HG02973 (cell line): ENCODE data around the gene LAMA3.
A peak's percentile ranks its signal among the peaks of the same experiment; 100 is the strongest.

Experiments
- ATAC-seq: cut with Tn5 transposase; IDR thresholded peaks from one replicate; pipeline ENCODE4 v1.9.1; 2021; ENCODE audit warnings: moderate library complexity; ENCODE audit not compliant: unreplicated experiment

Gene LAMA3

GRCh38 chr18:23816740-23817139 lies 127.5 kb downstream of the LAMA3 start:
- ATAC-seq = no peak

- no peak for ATAC-seq
Observed at GRCh38 chr18:23819001-23819400, 129.7 kb downstream of the LAMA3 start.

- no peak for ATAC-seq
Observed at GRCh38 chr18:23822590-23823385, 133.5 kb downstream of the LAMA3 start.

- no peak for ATAC-seq
Observed at GRCh38 chr18:23824240-23824639, 135.0 kb downstream of the LAMA3 start.

GRCh38 chr18:23824669-23825068 lies 135.4 kb downstream of the LAMA3 start:
- ATAC-seq = no peak

- ATAC-seq = no peak
Observed at GRCh38 chr18:23825496-23825895, 136.2 kb downstream of the LAMA3 start.

- no peak for ATAC-seq
Observed at GRCh38 chr18:23825978-23826405, 136.7 kb downstream of the LAMA3 start.

- no peak for ATAC-seq
Observed at GRCh38 chr18:23826850-23827620, 137.8 kb downstream of the LAMA3 start.

- no peak for ATAC-seq
Observed at GRCh38 chr18:23827681-23828080, 138.4 kb downstream of the LAMA3 start.

GRCh38 chr18:23828426-23828825 lies 139.2 kb downstream of the LAMA3 start:
- ATAC-seq = peak; percentile 91

GRCh38 chr18:23832911-23833310 lies 143.7 kb downstream of the LAMA3 start:
- no peak for ATAC-seq

GRCh38 chr18:23833714-23834113 lies 144.5 kb downstream of the LAMA3 start:
- no peak for ATAC-seq

GRCh38 chr18:23835091-23835490 lies 145.8 kb downstream of the LAMA3 start:
- ATAC-seq = no peak

- ATAC-seq = no peak
Observed at GRCh38 chr18:23835506-23835905, 146.3 kb downstream of the LAMA3 start.

- ATAC-seq = no peak
Observed at GRCh38 chr18:23837591-23837990, 148.3 kb downstream of the LAMA3 start.

GRCh38 chr18:23838233-23838632 lies 149.0 kb downstream of the LAMA3 start:
- no peak for ATAC-seq

GRCh38 chr18:23838801-23839366 lies 149.6 kb downstream of the LAMA3 start:
- ATAC-seq = no peak

- ATAC-seq = no peak
Observed at GRCh38 chr18:23842305-23842704, 153.1 kb downstream of the LAMA3 start.

- ATAC-seq = no peak
Observed at GRCh38 chr18:23844991-23845680, 155.9 kb downstream of the LAMA3 start.

- ATAC-seq = no peak
Observed at GRCh38 chr18:23845988-23846630, 156.9 kb downstream of the LAMA3 start.
